Measurements from ENCODE around the gene RSPO3.

DNA sequence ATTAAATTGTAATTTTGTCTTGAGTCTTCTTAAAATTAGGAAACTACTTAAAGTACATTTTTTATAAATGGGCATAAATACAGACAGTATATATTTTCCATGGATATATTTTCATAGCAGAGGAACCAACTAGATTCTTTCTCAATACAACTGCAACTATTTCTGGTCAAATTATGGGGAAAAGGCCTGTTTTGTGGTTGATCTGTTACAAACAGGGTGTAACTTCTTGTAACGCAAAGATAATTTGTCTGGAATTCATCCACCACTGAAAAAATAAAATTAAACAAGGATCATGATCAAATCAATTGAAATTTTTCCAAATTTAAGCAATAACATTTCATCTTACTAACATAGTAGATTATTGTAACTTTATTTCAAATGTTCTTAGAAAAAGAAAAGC lies 81.0 kb downstream of the RSPO3 start:
- no peak for TF ChIP-seq EZH2phosphoT487 (IDR thresholded peaks at IDR 0.05; ENCODE audit: borderline replicate concordance, low read length)
- TF ChIP-seq, protein P1, sequence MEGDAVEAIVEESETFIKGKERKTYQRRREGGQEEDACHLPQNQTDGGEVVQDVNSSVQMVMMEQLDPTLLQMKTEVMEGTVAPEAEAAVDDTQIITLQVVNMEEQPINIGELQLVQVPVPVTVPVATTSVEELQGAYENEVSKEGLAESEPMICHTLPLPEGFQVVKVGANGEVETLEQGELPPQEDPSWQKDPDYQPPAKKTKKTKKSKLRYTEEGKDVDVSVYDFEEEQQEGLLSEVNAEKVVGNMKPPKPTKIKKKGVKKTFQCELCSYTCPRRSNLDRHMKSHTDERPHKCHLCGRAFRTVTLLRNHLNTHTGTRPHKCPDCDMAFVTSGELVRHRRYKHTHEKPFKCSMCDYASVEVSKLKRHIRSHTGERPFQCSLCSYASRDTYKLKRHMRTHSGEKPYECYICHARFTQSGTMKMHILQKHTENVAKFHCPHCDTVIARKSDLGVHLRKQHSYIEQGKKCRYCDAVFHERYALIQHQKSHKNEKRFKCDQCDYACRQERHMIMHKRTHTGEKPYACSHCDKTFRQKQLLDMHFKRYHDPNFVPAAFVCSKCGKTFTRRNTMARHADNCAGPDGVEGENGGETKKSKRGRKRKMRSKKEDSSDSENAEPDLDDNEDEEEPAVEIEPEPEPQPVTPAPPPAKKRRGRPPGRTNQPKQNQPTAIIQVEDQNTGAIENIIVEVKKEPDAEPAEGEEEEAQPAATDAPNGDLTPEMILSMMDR (IDR thresholded peaks at IDR 0.05; ENCODE audit: low read depth, low read length, poor library complexity, severe bottlenecking), result no peak

Data from DOHH2 (cell line).